ENCODE measurements around the gene FOSL2. TPM values are rescaled to one million over a fixed set of nuclear protein-coding genes. Genes with fewer than 3 reads are reported as not detected.

Gene FOSL2
- total and polyA plus RNA-seq, 10 of the 15 experiments (the other 5 are each of a cell fraction or from before 2014, with no cell fraction given), result 0.05 to 1.3 (median 0.34) TPM

DNA sequence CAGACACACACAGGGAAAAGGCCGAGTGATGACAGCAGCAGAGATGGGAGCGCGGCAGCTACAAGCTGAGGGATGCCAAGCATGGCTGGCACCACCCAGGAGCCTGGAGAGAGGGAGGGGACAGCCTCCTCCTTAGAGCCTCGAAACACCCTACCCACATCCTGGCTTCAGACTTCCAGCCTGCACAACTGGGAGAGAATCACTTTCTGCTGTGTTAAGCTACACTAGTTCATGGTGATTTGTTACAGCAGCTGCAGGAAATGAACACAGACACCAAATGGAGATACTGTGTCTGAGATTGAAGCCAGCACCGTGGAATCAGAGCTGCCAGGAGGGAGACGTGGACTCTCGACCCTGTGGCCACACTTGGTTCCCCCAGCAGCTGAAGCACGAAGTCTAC lies 27.5 kb upstream of the FOSL2 start:
- H3K27me3 ChIP-seq (replicated peaks in 1 of 2; ENCODE audit: control insufficient read depth in 2 of 2, insufficient read depth in 2 of 2, low read length in 1 of 2), result no peaks in the 10 kb centered on the region
- H3K4me1 ChIP-seq (ENCODE audit: control insufficient read depth, insufficient read depth, low read length), result peaks cover 6% of the 10 kb centered on the region; the same call in 1 of the 2 replicates
- ATAC-seq (no peak), FAIRE-seq (no peak), DNase-seq (ENCODE audit: low read depth, low spot score) (no peak)
- in situ Hi-C loops (cut with MboI) (no loop called here), intact Hi-C loops (cut with micrococcal nuclease; ENCODE audit: unreplicated experiment) (no loop called here)
- RAD21 ChIA-PET (ENCODE audit: unreplicated experiment), result no interaction called here
- no peak overlapping the region for H3K4me2 ChIP-seq (ENCODE audit: control insufficient read depth, insufficient read depth)
- H3K9ac ChIP-seq (ENCODE audit: control insufficient read depth, insufficient read depth, low read length), result no peak overlapping the region
- 38% methylated on average over 7 of the region's 8 CpGs for WGBS (ENCODE audit: insufficient coverage, insufficient replicate concordance, low lambda C conversion rate, missing lambda C conversion rate)
- CTCF ChIA-PET, result interaction anchor here (1.2 kb wide), 1 partner anchor 12 kb away, joined by 3 read pairs; no protein-coding TSS in a partner anchor
- H3K27ac ChIP-seq (ENCODE audit: control insufficient read depth, insufficient read depth), result no peak overlapping the region
- no peak overlapping the region for H3K4me3 ChIP-seq
- no peaks in the 10 kb centered on the region for H3K79me2 ChIP-seq (ENCODE audit: control insufficient read depth, insufficient read depth, low read length)
- SMC1A ChIA-PET (ENCODE audit: uncharacterized antibody, unreplicated experiment), result no interaction called here
- POLR2A ChIA-PET, result no interaction called here
- H2AFZ ChIP-seq (ENCODE audit: control insufficient read depth, low read depth, low read length), result no peak overlapping the region
- no peak for TF ChIP-seq CHD4 (IDR thresholded peaks at IDR 0.05)
- TF ChIP-seq NBN (IDR thresholded peaks at IDR 0.05), result no peak
- TF ChIP-seq ETV6 (conservative IDR thresholded peaks at IDR 0.05 in 1 of 2, IDR thresholded peaks at IDR 0.05 in 1 of 2; ENCODE audit: borderline replicate concordance in 1 of 2, low read depth in 1 of 2), result no peak
- TF ChIP-seq MXI1 (IDR thresholded peaks at IDR 0.05; ENCODE audit: low read depth, low read length), result no peak
- TF ChIP-seq CBFB (IDR thresholded peaks at IDR 0.05; ENCODE audit: low read depth), result no peak
- no peak for TF ChIP-seq BCL3 (IDR thresholded peaks at IDR 0.05; ENCODE audit: borderline replicate concordance, insufficient read depth, low read depth, low read length, poor library complexity, severe bottlenecking)
- no peak for TF ChIP-seq TBL1XR1 (IDR thresholded peaks at IDR 0.05; ENCODE audit: low read depth, low read length)
- TF ChIP-seq JUND (IDR thresholded peaks at IDR 0.05; ENCODE audit: low read depth, low read length), result no peak
- no peak for TF ChIP-seq ATF7 (IDR thresholded peaks at IDR 0.05; ENCODE audit: low read depth)
- no peaks in the 10 kb centered on the region for H4K20me1 ChIP-seq (ENCODE audit: control insufficient read depth, insufficient read depth)
- BruUV-seq (replicated peaks), result no TSS peak
- H3K36me3 ChIP-seq (ENCODE audit: control insufficient read depth in 2 of 2, insufficient read depth in 2 of 2, low read length in 1 of 2), result no peaks in the 10 kb centered on the region
- no peaks in the 10 kb centered on the region for H3K9me3 ChIP-seq (replicated peaks; ENCODE audit: control insufficient read depth, insufficient read depth, low read length)

Measured in GM12878 (cell line).